Osteocyte (in vitro differentiated cells): ENCODE measurements around the gene SHMT1. TPM values are rescaled to one million over a fixed set of nuclear protein-coding genes. Genes with fewer than 3 reads are reported as not detected.
"Not testable (repeated sequence)": the region's sequence is repeated elsewhere in the genome, so short reads cannot be mapped to it uniquely, and the experiment has no call there.

Experiments used
- DNase-seq: peaks from one replicate; pipeline ENCODE4 v3.0.0; 2021; ENCODE audit warnings: mixed read lengths; ENCODE audit not compliant: unreplicated experiment; ENCODE audit errors: extremely low spot score
- H3K27ac Mint-ChIP-seq: one replicate; pipeline ENCODE4 v1.8.0; 2021; ENCODE audit warnings: mild to moderate bottlenecking, mixed read lengths; ENCODE audit not compliant: unreplicated experiment
- H3K27me3 Mint-ChIP-seq: one replicate; pipeline ENCODE4 v1.8.0; 2021; ENCODE audit warnings: mixed read lengths; ENCODE audit not compliant: unreplicated experiment
- H3K36me3 Mint-ChIP-seq: one replicate; pipeline ENCODE4 v1.8.0; 2021; ENCODE audit warnings: mixed read lengths; ENCODE audit not compliant: unreplicated experiment
- H3K4me1 Mint-ChIP-seq: one replicate; pipeline ENCODE4 v1.8.0; 2021; ENCODE audit warnings: mixed read lengths; ENCODE audit not compliant: unreplicated experiment
- H3K4me3 Mint-ChIP-seq: one replicate; pipeline ENCODE4 v1.8.0; 2021; ENCODE audit warnings: mild to moderate bottlenecking, moderate library complexity, mixed read lengths; ENCODE audit not compliant: unreplicated experiment
- H3K9me3 Mint-ChIP-seq: one replicate; pipeline ENCODE4 v1.8.0; 2021; ENCODE audit warnings: mixed read lengths; ENCODE audit not compliant: unreplicated experiment
- CTCF ChIP-seq: fragments of 200-600 bp; sonication (generic); IDR thresholded peaks from 2 replicates; pipeline ENCODE4 v1.5.0; 2021; ENCODE audit warnings: antibody characterized with exemption, mild to moderate bottlenecking, moderate library complexity
- total RNA-seq: library from RNA; stranded (reverse); gene quantifications from 2 replicates; pipeline ENCODE4 v1.2.1, GENCODE V29; 2021

The SHMT1 gene
- total RNA-seq, 1 donor from 2014 or later, result 5.4 TPM

- no peaks in the 10 kb centered on the region for H3K36me3 Mint-ChIP-seq
- no peak overlapping the region for H3K27ac Mint-ChIP-seq
- H3K9me3 Mint-ChIP-seq, result no peaks in the 10 kb centered on the region
- H3K4me1 Mint-ChIP-seq, result no peaks in the 10 kb centered on the region
- H3K4me3 Mint-ChIP-seq, result no peak overlapping the region
- no peak for DNase-seq
- peaks cover 17% of the 10 kb centered on the region for H3K27me3 Mint-ChIP-seq
- TF ChIP-seq CTCF, result no peak
Observed at GRCh38 chr17:18381158-18381952, 18.0 kb upstream of the SHMT1 start.

- DNase-seq, result no peak
- H3K9me3 Mint-ChIP-seq, result no peaks in the 10 kb centered on the region
- no peak overlapping the region for H3K27ac Mint-ChIP-seq
- H3K36me3 Mint-ChIP-seq, result no peaks in the 10 kb centered on the region
- H3K27me3 Mint-ChIP-seq, result peaks cover 11% of the 10 kb centered on the region
- no peak overlapping the region for H3K4me3 Mint-ChIP-seq
- H3K4me1 Mint-ChIP-seq, result no peaks in the 10 kb centered on the region
- TF ChIP-seq CTCF, result no peak
Observed at GRCh38 chr17:18380471-18381157, 17.3 kb upstream of the SHMT1 start.

GRCh38 chr17:18379246-18380146 is 16.1 kb upstream of the SHMT1 start:
- Mint-ChIP-seq H3K27me3 (peaks cover 7% of the 10 kb centered on the region), H3K9me3 (peaks cover 6% of the 10 kb centered on the region), H3K27ac (no peak overlapping the region), H3K4me3 (no peak overlapping the region), H3K4me1 (no peaks in the 10 kb centered on the region), H3K36me3 (no peaks in the 10 kb centered on the region)
- DNase-seq, result no peak
- TF ChIP-seq CTCF, result no peak

GRCh38 chr17:18378614-18379013 is 15.3 kb upstream of the SHMT1 start:
- H3K4me1 Mint-ChIP-seq, DNase-seq, H3K27ac Mint-ChIP-seq, H3K27me3 Mint-ChIP-seq, H3K4me3 Mint-ChIP-seq, H3K9me3 Mint-ChIP-seq, H3K36me3 Mint-ChIP-seq: not testable (repeated sequence)

- Mint-ChIP-seq H3K27me3 (peaks cover 6% of the 10 kb centered on the region), H3K36me3 (no peaks in the 10 kb centered on the region), H3K9me3 (peaks cover 6% of the 10 kb centered on the region), H3K27ac (no peak overlapping the region), H3K4me1 (no peaks in the 10 kb centered on the region), H3K4me3 (no peak overlapping the region)
- DNase-seq, result no peak
- no peak for TF ChIP-seq CTCF
Observed at GRCh38 chr17:18378205-18378505, 14.8 kb upstream of the SHMT1 start.
